Right renal cortex interstitium (tissue), 3 donors: Measurements from ENCODE around the gene RNASET2. TPM values are rescaled to one million over a fixed set of nuclear protein-coding genes. Genes with fewer than 3 reads are reported as not detected.
"Not testable (repeated sequence)": the region's sequence is repeated elsewhere in the genome, so short reads cannot be mapped to it uniquely, and the experiment has no call there.

ENCODE experiments used
- DNase-seq, 3 donors: peaks; one replicate each; pipeline ENCODE4 v3.0.0-alpha.2; 2013; ENCODE audit warnings: low read depth in 3 of 3, low spot score in 2 of 3
- polyA plus RNA-seq, 3 donors: library from polyadenylated mRNA; unstranded; fragments of 120-200 nt; gene quantifications; one replicate each; pipeline ENCODE4 v1.2.1, GENCODE V29; 2013; ENCODE audit not compliant: insufficient read length in 3 of 3

Gene RNASET2
- polyA plus RNA-seq, 3 donors, result 42.7 to 55.4 (median 50.7) TPM

DNA sequence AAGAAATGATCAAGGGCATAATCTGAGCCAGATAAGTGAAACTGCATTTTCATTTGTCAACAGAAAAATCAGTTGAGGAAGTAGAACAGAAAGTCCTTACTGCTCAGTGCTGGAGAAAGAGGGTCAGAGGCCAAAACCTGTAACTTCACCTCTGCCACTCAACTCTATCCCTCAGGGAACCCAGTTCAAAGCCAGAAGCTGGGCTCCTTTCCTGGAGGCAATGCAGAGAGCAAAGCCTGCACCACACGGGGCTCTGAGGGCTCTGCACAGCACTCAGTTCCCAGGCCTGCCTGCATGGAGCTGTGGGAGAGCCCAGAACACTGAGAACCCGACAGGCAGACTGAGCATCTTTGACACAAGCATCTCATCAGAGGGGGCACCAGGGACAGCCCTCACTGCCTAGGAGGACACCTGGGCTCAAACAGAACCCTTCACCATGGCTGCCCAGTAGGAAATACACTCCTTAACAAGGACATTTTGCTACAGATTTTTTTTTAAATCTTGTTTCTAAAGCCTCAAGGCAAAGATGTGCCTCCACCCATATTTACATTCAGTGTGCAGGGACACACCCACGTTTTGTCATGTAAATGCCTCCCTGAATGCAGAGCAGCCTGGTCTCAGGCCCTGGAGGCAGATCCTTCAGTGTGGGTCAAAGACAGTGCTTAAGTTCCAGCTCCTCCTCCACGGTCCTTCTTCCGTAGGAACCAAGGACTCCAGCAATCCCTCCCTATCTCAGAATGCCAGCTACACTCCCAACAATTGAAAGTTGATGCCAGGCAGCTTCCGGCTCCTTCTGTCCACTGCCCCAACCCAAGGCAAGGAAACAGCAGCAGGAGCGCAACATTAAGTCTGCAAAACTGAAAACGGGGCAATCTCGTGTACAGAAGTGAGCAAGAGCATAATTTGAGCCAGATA is 6.6 kb downstream of the RNASET2 start:
- no peak for DNase-seq

DNA sequence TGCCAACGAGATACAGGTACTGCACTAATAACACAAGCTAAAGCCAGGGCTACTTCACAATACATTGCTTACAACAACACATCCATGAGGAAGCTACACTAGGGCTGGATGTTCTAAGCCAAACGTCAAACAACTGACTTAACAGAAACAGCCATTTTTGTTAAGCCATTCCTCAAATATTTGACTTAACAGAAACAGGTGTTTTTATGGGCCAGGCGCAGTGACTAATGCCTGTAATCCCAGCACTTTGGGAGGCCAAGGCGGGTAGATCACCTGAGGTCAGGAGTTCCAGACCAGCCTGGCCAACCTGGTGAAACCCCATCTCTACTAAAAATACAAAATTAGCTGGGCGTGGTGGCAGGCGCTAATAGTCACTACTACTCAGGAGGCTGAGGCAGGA is 7.6 kb downstream of the RNASET2 start:
- not testable (repeated sequence) for DNase-seq

DNA sequence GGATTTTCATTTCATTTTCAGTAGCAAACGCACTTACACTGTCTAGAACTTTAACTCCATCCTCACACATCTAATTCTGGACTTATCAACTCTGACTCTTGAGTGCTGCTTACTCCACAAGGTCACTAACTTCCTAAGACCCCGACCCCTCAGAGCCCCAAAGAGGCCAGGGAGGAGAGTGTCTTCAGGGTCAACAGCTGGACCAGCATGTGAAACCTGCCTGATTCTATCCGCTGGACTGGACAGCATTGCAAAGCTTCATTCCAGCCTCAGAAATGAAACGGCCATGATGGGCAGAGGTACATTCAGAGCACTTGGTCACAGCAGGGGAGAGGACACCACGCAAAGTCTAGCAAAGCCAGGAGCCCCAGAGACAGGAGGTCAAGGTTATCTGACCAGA is 9.1 kb downstream of the RNASET2 start:
- DNase-seq, result no peak

DNA sequence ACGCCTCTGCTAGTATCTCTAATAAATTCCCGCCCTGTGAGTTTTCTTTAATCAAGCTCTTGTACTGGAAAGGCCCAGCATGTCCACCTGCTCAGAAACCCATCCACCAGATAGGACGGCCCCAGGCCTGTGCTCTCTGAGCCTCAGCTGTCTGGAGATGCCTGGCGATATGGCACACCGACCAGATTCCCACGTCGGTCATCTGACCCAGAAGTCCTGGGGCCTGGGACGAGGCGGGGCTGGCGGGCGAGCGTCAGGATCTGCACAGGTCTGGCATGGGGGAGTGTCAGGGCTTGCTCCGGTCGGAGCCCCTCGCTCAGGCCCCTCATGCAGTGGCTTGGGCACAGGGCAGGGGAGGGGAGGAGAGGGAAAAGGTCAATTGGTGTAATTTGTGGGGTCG is 10.2 kb downstream of the RNASET2 start:
- DNase-seq, result no peak

DNA sequence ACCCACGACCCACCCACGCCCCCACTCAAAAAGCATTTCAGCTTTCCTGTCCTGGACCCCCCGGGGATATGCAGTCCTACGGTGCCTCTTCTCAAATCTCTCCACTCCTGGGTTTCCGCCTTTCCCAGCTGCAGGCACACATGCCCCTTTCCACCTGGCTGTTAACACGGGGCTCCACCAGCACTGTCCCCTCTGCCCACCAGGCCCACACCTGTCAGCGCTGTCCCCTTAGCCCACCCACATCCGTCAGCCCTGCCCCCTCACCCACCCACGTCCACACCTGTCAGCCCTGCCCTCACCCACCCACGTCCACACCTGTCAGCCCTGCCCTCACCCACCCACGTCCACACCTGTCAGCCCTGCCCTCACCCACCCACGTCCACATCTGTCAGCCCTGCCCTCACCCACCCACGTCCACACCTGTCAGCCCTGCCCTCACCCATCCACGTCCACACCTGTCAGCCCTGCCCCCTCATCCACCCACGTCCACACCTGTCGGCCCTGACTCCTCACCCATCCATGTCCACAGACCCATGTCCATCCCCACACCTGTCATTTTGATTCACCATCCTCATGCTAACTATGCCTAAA is 11.6 kb downstream of the RNASET2 start:
- no peak for DNase-seq

DNA sequence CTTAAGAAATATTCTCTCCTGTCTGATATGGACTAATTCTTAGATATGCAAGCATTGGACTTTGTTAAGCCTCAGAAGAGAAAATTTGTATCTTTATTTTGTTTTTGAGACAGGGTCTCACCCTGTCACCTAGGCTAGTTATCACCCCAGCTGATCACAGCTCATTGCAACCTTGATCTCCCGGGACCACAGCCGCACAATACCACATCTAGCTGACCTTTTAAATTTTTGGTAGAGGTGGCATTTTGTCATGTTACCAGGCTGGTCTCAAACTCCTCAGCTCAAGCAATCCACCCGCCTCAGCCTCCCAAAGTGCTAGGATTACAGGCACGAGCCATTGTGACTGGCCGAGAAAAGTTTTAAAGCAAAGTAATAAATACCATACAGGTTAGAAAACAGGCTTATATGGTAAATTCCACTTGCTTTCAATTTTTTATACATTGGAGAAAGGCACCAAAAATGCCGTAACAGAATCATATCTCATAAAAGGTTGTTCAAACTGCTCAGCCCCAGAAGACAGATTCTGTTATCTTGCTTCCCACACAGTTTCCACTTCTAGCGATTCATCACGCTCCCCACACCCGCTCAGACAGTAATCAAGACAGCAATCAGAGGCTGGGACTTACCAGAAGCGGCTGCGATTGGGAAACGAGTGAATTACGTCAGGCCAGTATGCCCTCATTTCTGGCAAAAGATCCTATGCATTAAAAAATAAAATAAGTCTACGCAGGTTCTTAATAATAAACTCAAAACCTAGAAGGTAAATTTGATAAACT is 13.8 kb downstream of the RNASET2 start:
- no peak for DNase-seq

DNA sequence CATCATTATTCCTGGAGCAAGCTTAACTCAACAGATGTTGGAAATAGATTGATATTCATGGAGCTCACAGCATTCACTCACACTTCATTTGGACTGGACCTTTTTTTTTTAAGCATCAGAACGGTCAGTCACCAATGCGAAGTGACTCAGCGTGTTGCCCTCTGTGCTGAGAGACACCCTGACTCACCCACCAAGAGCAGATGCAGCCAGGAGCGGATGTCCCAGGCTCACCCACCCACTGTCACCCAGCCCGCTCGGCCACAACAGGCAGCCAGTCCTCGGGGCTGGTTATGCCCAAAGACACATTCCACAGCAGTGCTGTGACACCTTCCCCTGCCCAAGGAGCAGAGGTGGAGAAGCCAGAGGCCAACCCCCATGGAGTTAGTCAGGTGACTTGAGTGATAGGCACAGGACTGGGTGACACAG is 15.7 kb downstream of the RNASET2 start:
- no peak for DNase-seq

DNA sequence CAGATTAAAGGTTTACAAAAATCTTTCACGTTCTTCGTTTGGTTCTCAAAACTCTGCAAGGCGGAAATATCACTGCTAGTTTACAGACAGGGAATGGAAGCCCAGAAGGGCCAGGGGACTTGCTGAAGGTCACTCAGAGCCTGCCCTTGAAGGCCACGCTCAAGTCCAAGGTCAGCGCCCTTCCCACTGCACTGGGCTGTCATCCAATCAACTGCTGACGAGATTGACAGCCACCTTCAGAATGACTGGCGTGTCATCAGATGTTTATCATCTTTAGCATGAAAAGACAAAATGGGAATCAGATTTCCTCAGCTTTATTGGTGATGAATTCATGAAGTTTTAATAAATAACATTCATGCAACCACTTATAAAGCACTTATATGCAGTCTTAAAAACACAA is 16.5 kb downstream of the RNASET2 start:
- DNase-seq, result no peak

DNA sequence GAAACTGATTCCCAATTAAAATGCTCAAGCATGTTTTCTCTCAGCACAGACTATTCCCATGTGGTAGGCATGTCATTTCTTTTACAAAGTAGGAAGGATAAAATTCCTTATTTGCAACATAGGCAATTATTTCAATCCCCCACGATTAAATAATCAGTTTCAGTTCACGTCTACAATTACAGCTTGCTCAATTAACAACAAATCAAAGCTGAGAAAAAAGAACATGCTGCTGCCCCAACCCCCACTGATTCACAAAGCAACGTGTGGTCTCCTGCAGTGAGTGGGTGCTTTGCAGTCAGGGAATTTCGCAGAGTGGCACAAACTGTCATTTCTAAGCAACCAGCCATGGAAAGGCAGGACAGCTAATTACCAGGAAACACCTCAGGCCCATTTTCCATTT is 17.0 kb downstream of the RNASET2 start:
- DNase-seq, result no peak

DNA sequence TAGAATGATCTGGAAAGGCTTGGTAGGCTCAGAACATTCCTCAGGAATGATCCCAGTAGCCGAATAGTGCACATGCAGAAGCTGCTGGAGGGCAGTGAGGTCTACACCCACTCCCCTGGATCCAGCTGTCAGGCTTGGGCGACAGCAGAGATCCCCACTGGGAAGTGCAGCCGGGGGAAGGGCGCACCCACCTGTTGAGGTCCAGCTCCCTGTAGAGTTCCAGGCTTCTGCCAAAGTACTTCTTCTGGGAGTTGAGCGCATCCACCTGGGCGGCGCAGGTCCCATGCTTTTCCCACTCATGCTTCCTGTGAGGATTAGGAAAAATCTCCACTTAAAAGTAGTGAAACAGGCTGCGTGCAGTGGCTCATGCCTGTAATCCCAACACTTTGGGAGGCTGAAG is 17.6 kb downstream of the RNASET2 start:
- no peak for DNase-seq

DNA sequence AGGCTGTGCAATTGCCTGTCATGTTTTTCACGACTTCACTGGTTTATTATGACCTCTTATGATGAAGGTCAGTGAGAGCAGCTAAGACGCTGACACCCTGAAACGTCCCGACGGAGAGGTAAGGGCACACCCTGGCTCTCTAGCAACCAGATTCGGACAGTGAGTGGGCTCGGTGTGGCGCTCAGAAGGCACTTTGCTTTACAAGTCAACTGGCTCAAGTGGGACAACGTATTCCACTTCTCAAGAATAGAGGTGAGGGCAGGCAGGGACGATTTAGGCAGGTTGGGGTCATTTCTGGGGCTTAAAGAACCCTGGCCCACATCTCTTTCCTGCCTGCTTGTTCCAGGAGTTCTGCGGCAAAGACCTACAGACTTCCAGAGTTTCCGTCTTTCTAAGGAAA is 18.2 kb downstream of the RNASET2 start:
- DNase-seq, result no peak

DNA sequence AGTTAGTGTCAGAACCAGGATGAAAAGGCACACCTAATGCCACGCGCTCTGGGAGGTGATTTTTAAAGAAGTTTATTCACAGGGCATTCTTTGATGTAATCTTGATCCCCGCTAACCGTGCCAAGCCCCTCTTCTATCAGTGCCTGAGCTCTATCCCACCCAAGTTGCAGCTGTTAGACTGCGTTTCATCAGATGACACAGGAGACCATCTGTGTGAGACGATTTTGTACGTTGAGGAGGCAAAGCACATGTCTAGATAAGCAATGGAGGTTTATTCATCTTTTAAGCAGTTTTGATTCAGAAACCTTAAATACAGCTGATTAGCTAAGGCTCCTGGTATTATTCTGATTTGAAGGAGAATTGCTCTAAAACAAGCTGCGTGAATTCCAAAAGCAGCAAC is 18.6 kb downstream of the RNASET2 start:
- no peak for DNase-seq

DNA sequence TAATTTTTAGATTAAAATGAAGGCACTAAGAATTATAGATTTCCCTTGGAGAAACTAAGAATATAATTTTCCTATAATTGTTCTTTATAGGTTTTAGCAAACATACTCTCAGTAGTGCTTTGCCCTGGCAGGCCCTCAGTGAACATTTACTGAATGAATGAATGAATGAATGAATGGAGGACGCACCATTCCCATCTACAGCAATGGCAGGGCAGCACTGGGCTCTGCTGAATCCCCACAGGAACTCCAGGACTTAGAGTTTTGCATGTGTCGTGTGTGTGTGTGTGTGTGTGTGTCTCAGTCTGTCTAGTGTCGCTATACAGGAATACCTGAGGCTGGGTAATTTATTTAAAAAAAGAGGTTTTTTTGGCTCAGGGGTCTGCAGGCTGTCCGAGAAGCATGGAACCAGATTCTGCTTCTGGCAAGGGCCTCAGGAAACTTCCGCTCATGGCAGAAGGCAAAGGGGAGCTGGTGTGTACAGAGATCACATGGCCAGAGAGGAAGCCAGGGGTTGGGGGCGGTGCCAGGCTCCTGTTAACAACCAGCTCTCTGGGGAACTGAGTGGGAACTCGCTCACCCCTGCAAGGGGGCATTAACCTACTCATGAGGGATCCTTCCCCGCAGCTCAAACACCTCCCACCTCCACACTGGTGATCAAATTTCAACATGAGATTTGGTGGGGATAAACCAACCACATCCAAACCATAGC is 20.1 kb downstream of the RNASET2 start:
- DNase-seq, result no peak

DNA sequence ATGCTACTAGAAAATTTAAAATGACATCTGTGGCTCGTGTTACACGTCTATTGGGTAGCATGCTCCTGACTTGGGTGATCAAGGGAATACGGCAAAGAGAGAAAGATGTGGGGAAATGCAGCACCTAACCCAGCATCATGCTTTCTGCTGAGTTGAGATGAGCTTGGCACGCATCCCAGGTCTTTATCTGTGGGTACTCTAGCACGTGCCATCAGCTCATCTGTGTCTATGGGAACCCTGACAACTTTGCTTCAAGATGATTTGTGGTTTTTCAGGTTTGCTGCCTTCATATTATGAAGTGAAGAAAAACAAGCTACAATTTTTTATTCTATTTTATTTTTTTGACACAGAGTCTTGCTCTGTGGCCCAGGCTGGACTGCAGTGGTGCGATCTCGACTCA is 21.0 kb downstream of the RNASET2 start:
- DNase-seq, result no peak

DNA sequence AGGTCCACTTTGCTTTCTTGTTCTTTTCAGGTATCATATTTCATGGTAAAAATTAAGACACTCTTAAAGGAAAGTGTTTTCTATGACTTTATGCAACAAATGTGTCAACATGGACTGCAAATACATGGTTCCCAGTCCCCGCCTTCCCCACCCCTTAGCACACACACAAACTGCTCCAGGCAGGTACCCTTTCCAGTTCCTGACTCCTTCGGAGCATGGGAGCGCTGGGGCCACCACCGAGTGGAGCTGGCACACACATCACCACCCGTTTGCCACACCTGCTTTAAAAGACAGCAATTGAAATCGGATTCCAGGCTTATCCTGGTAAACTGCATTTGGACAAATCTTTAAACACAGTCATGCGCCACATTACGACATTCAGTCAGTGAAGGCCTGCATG is 22.2 kb downstream of the RNASET2 start:
- DNase-seq, result no peak

DNA sequence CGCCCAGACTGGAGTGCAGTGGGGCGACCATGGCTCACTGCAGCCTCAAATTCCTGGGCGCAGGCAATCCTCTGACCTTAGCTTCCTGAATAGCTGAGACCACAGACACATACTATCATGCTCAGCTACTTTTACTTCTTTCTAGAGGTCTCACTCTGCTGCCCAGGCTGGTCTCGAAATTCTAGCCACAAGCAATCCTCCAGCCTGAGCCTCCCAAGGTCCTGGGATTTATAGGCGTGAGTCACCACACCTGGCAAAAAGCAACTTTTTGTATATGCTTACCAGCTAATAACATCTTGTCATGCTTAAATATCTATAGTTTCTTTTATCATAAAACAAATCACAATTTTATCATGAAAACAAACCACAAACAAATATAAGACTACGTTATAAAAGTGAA is 23.0 kb downstream of the RNASET2 start:
- no peak for DNase-seq

DNA sequence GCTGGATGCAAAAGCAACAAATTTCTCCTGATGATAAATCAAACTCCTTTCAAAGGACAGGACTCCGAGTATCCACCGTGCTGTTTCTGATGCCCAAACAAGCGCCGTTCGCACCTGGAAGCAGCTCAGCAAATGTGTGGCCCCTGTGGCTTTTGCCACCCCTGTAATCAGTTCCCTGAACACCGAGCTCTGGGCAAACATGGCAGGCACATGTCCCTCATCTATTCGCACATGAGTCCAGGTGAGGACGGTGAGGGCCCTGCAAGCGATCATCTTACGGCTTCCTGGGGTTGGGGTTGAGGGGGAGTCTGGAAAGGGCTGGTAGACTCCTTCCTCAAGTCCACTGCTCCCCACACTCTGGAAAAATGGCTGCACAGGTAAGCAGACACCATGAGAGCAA is 23.7 kb downstream of the RNASET2 start:
- no peak for DNase-seq

DNA sequence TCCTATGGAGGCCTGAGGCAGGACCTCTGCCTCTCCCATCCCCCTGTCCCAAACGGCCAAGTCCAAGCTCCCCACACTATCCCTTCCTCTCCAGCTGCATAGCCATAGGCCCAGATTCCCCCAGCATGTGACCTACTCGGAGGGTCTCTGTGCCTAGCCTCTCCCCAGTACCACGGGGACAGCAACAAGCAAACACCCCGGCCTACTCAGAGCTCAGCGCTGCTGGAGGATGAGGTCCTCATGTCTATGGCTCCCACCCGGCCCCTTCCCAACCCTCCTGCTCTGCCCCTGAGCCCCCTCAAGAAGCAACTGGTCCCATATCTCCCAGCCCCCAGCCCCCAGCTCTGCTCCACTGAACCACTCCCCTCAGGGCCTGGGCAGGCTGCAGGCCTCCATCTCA is 24.2 kb downstream of the RNASET2 start:
- DNase-seq, result no peak

DNA sequence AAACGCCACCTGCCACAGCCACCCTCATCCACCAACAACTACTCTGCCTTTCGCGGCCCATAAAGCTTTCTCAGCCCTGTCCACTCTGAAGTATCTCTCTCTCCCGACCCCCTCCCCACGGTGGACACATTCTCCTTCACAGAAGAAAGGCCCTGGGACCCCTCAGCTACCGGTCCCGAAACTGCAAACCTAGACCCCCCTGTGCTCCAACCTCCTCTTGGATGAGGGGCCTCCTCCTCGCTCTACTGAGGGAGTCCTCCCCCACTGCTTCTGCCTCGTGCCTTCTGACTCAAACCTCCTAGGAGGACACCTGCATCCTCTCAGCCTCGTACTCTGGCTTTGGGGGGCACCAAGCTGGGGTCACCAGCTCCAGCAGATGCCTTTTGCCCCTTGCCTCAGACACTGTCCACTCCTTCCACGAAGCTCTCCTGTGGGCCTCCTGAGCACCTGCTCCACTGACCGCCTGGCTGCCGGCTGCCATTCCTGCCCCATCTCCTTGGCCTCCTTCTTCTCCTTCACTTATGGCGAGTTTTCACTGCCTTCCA is 24.9 kb downstream of the RNASET2 start:
- DNase-seq, result no peak

DNA sequence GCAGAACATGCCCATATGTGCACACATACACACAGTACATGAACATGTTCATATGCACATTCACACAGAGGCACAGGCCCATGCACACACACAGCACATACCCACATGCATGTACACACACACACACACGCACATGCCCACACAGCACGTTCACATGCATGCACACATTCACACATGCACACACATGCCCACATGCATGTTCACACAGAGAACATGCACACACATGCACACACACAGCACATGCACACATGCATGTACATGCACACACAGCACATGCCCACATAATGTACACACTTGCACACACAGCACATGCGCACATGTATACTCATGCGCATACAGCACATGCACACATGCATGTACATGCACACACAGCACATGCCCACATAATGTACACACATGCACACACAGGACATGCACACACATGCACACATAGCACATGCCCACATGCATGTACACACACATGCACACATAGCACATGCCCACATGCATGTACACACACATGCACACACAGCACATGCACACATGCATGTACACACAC is 25.9 kb downstream of the RNASET2 start:
- no peak for DNase-seq
